Adrenal gland (tissue), 5 donors: ENCODE results near the gene HELZ2.

Experiments
- POLR2A ChIP-seq, 2 donors: fragments of 450-650 bp; IDR thresholded peaks; one replicate each; pipeline ENCODE4 v1.6.1; 2017; ENCODE audit warnings: antibody characterized with exemption in 2 of 2, mild to moderate bottlenecking in 2 of 2, moderate library complexity in 1 of 2
- TF ChIP-seq, protein P1 (sequence below), 6 experiments: fragments of 450-650 bp in 4 of 6; fragments of 200-600 bp in 2 of 6; sonication (generic) in 1 of 6; IDR thresholded peaks; 1 replicate in 5 of 6; 2 replicates in 1 of 6; pipeline versions ENCODE4 v1.5.1 to v1.8.0; 2016 to 2021; ENCODE audit warnings: antibody characterized with exemption in 6 of 6, mild to moderate bottlenecking in 2 of 6, moderate library complexity in 1 of 6
- donor health status: DM: no; HTN: no; CAD: no.

DNA sequence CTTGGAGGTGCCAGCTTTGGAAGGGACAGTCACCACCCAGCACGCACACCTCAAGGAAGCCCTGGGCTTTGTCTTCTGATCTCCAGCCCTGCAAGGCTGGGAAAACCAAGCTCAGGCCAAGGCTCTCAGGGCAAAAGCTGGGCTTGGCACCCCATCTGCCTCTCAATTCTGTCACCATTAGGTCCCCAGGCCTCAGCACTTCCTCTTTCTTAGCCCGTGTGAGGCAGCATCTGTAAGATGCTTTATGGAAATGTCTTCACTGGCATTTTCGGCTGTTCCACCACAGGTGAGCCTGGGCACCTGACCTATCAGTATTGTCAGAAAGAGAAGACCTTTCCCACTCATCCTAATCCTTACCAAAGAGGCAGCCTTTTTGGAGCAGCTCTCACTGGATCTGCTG, 28.3 kb upstream of the HELZ2 start:
- TF ChIP-seq, protein P1, sequence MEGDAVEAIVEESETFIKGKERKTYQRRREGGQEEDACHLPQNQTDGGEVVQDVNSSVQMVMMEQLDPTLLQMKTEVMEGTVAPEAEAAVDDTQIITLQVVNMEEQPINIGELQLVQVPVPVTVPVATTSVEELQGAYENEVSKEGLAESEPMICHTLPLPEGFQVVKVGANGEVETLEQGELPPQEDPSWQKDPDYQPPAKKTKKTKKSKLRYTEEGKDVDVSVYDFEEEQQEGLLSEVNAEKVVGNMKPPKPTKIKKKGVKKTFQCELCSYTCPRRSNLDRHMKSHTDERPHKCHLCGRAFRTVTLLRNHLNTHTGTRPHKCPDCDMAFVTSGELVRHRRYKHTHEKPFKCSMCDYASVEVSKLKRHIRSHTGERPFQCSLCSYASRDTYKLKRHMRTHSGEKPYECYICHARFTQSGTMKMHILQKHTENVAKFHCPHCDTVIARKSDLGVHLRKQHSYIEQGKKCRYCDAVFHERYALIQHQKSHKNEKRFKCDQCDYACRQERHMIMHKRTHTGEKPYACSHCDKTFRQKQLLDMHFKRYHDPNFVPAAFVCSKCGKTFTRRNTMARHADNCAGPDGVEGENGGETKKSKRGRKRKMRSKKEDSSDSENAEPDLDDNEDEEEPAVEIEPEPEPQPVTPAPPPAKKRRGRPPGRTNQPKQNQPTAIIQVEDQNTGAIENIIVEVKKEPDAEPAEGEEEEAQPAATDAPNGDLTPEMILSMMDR (IDR thresholded peaks at IDR 0.05), result no peak
- TF ChIP-seq POLR2A (IDR thresholded peaks at IDR 0.05), result no peak
